GM19455 (cell line): ENCODE data around the gene LSM14A.
"Not testable (repeated sequence)": the region's sequence is repeated elsewhere in the genome, so short reads cannot be mapped to it uniquely, and the experiment has no call there.

Source experiments
- ATAC-seq: cut with Tn5 transposase; IDR thresholded peaks from one replicate; pipeline ENCODE4 v1.9.1; 2021; ENCODE audit not compliant: unreplicated experiment

Gene LSM14A

GRCh38 chr19:34226036-34226435 is 53.7 kb downstream of the LSM14A start:
- ATAC-seq, result no peak

DNA sequence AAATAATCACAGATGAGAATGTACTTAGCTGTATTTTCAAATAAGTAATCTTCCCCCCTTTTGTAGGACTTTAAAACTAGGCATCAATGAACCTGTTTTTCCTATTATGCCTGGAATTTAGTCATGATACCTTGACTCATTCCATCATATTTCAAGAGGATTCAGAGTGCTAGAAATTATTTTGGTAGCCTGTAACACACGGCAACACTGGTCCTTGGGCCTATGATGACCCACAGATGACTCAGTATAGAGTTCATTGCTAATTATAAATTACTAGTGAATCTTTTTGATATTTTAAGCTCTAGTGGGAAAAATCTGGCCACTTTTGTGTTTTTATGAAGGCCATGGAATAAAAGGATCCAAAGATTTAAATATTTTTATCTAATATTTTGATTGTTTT is 56.0 kb downstream of the LSM14A start:
- no peak for ATAC-seq

DNA sequence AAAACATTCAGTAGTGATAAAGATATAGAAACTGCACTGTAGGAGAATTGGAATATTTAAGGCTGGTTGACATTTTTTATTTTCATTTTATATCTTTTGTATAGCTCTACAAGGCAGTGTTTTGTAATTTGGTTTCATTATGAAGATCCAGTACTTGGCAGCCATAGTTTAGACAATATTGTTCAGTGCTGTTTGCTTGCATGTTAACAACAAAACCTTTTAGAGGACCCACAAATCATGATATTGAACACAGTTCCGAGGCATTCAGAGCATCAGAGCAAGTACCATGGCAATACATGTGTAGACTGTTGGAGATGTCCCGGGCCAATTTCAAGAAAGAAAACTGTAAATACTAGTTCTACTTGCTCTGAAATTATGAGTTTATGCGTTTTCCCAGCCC is 56.5 kb downstream of the LSM14A start:
- no peak for ATAC-seq

GRCh38 chr19:34229721-34230120 is 57.4 kb downstream of the LSM14A start:
- ATAC-seq, result no peak

DNA sequence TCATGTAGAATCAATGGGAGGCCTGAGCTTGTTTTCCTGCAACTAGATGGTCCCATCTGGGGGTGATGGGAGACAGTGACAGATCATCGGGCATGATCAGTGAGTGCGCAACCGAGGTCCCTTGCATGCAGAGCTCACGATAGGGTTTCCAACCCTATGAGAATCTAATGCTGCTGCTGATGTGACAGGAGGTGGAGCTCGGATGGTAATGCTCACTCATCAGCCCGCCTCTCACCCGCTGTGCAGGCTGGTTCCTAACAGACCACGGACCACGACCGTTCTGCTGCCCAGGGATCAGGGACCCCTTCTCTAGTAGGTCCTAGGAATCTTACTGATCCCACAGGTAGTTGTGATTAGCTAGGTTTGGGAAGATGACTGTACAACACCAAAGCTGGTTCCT is 58.5 kb downstream of the LSM14A start:
- no peak for ATAC-seq

- no peak for ATAC-seq
These were observed 59.1 kb downstream of the LSM14A start for GRCh38 chr19:34231439-34231838.

GRCh38 chr19:34232566-34233481 is 60.5 kb downstream of the LSM14A start:
- ATAC-seq, result no peak

- ATAC-seq, result no peak
These were observed 63.2 kb downstream of the LSM14A start for GRCh38 chr19:34235425-34235940.

DNA sequence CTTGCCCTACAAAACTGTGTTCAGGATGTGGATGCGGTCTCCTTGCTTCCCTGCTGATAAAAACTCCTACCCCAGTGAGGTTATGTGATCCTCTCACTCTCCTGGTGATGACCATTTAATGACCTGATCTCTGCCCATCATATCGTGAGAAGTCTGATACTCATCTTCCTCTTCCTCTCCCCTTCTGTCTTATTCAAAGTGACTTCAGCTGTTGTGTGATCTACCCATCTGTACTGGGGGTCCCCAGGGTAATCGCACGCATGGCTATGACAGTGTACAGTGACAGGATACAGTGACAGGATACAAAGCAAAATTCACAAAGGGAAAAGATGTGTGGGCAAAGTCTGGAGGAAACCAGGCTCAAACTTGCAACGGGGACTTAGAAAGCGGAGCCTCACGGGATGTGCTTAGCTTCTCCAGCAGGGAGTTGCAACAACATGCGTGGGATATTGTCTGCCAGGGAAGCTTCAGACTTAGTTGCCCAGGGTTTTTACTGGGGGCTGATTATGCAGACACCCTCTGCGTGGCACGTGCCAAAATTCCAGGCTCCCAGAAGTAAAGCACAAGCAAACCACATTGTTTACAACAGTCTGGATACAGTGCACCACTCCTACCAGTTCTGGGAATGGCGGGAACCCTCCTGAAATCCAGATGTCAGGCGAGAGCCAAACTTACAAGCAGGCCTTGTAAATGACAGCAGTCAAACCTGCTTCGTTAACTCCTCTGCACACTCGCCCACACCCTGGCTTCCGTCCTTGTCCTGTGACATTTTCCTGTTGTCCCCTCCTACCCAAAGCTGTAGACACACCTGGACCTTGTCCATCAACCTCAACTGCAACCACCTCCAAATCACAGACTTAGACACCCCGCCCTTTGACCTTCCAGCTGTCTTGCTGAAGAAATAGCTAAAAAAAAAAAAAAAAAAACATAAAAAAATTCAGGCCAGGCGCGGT is 64.0 kb downstream of the LSM14A start:
- no peak for ATAC-seq

DNA sequence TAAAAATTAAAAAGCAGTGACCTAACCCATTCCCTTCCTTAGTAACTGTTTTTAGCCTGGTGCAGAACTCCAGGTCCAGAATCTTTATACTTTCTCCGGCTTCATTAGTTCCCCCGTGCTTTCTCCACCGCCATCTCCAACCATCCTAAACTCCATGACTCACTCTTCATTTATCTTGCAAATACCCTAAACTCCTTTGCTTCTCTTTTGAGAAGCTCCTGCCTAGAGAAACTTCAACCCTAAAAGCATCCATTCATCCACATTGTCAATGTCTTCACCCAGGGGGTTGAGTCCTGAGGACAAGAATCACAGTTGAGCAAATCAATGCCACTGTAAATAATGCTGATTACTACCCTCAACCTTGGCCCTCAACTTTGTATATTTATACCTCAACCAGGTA is 65.0 kb downstream of the LSM14A start:
- no peak for ATAC-seq

DNA sequence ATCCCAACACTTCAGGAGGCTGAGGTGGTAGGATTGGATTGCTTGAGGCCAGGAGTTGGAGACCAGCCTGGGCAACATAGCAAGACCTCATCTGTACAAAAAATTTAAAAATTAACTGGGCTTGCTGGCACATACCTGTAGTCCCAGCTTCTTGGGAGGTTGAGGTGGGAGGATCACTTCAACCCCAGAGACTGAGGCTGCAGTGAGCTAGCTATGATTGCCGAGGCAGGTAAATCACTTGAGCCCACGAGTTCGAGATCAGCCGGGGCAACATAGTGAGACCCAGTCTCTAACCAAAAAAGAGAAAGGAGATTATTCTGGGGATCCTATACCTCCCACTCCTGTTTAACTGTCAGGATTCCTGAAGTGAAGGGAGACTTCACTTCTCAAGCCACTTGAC is 65.6 kb downstream of the LSM14A start:
- no peak for ATAC-seq

DNA sequence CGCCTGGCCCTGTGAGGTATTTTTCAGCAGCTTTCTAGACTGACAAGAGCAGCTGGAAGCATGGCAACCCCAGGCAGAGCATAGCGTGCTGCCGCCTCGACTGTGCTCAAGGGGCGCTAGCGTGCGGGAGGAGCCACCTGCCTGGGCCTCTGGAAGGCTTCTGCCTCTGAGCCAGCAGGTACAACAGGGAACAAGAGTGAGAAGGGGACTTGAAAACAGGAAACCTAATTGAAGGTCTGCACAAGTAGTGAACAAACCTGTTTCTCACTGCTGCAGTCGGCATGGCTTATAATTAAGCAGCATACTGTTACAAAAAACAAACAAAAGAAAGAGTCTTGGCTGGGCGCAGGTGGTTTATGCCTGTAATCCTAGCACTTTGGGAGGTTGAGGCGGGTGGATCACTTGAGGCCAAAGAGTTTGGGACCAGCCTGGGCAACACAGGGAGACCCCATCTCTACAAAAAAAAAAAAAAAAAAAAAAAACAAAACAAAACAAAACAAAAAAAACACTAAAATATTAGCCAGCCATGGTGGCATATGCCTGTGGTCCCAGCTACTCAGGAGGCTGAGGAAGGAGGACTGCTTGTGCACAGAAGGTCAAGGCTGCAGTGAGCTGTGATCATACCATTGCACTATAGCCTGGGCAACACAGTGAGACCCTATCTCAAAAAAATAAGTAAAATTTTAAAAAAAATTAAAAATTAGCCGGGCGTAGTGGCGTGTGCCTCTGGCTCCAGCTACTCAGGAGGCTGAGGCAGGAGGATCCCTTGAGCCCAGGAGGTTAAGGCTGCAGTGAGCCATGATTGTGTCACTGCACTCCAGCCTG is 69.4 kb downstream of the LSM14A start:
- ATAC-seq, result no peak

- ATAC-seq, result not testable (repeated sequence)
These were observed 71.0 kb downstream of the LSM14A start for GRCh38 chr19:34243138-34243875.

DNA sequence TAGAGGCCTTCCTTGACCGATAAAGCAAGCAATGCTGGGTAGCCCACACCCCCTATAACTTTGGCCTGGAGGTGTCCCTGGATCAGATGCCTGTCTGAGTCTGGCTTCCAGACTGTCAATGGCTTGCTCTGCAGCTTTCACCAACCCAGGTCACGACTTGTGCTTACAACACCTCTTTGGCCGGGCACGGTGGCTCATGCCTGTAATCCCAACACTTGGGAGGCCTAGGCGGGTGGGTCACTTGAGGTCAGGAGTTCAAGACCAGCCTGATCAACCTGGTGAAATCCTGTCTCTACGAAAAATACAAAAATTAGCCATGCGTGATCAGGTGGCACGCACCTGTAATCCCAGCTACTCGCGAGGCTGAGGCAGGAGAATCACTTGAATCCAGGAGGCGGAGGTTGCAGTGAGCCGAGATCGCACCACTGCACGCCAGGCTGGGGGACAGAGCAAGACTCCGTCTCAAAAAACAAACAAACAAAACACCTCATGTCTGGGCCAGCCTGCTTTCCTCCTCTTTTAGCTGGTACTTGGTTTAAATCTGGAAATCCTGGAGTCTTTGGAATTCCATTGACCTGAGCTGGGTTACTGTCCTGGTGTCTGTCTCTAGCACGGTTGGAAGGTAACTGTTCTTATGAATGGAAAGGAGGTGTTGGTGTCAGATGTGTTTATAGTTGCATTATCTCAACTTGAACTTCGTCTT is 71.7 kb downstream of the LSM14A start:
- ATAC-seq, result no peak

DNA sequence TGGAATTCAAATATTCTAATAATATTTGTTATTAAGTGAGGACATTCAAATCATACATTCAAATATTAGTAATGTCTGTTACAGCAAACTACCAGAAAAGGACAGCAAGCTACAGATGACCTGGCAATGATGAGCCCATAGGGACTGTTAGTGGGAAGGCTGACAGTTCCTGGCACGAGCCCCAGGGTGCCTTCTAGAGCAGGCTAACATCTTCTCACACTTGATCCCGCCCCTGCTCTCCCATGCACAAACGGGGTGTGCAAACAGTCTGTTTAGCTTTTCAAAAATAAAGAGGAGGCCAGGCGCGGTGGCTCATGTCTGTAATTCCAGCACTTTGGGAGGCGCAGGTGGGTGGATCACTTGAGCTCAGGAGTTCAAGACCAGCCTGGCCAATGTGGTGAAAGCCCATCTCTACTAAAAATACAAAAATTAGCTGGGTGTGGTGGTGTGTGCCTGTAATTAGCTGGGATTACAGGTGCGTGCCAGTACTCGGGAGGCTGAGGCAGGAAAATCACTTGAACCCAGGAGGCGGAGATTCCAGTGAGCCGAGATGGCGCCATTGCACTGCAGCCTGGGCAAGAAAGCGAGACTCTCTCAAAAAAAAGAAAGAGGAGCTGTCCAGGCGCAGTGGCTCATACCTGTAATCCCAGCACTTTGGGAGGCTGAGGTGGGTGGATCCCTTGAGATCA is 72.5 kb downstream of the LSM14A start:
- ATAC-seq, result no peak

GRCh38 chr19:34246340-34246739 is 74.0 kb downstream of the LSM14A start:
- ATAC-seq, result no peak

DNA sequence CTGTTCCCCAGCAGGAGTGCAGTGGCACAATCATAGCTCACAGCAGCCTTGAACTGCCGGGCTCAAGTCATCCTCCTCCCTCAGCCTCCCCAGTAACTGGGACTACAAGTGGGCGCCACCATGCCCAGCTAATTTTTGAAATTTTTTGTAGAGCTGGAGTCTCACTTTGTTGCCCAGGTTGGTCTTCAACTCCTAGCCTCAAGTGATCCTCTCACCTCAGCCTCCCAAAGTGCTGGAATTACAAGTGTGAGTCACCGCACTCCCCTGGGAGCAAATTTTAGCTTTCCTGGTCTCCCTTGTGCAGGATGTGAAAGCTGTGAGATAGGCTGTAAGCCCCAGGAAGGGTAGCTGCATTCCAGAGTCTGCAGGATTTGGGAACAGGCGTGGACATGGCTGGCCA is 76.6 kb downstream of the LSM14A start:
- no peak for ATAC-seq

DNA sequence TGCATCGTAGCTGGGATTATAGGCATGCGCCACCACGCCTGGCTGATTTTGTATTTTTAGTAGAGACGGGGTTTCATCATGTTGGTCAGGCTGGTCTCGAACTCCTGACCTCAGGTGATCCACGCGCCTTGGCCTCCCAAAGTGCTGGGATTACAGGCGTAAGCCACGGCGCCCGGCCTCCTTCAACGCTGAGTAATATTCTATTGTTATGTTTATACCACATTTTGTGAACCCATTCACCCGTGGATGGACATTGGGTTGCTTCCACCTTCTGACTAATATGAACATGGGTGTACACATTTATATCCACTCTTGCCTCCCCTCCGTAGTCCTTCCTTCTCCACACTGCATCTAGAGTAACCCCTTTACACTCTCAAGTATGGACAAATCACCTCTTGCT is 80.9 kb downstream of the LSM14A start:
- not testable (repeated sequence) for ATAC-seq

DNA sequence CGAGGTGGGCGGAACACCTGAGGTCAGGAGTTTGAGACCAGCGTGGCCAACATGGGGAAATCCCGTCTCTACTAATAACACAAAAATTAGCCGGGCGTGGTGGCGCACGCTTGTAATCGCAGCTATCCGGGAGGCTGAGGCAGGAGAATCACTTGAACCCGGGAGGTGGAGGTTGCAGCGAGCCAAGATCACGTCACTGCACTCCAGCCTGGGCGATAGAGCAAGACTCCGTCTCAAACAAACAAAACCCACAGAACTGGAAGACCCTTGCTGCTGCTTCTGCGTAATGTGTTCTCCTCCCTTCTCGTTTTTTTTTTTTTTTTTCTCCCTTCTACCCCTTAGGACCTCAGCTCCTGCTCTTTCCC is 81.4 kb downstream of the LSM14A start:
- ATAC-seq, result not testable (repeated sequence)
